ENCODE data around the gene P2RX6.

The P2RX6 gene

GRCh38 chr22:21026783-21027692 lies 12.1 kb downstream of the P2RX6 start:
- no peak for TF ChIP-seq CTCF (IDR thresholded peaks at IDR 0.05; ENCODE audit: borderline replicate concordance, insufficient read depth, low read depth, low read length)
- H3K4me3 ChIP-seq (ENCODE audit: low read depth, low read length): no peak overlapping the region

GRCh38 chr22:21028277-21029251 lies 13.6 kb downstream of the P2RX6 start:
- TF ChIP-seq CTCF (IDR thresholded peaks at IDR 0.05; ENCODE audit: borderline replicate concordance, insufficient read depth, low read depth, low read length): no peak

GRCh38 chr22:21029486-21030025 lies 14.6 kb downstream of the P2RX6 start:
- no peak overlapping the region for H3K4me3 ChIP-seq (ENCODE audit: low read depth, low read length)
- no peak for TF ChIP-seq CTCF (IDR thresholded peaks at IDR 0.05; ENCODE audit: borderline replicate concordance, insufficient read depth, low read depth, low read length)

More at GRCh38 chr22:21028277-21029251, 13.6 kb downstream of the P2RX6 start:
- no peak overlapping the region for H3K4me3 ChIP-seq (ENCODE audit: low read depth, low read length)

GRCh38 chr22:21030032-21030431 lies 15.1 kb downstream of the P2RX6 start:
- TF ChIP-seq CTCF (IDR thresholded peaks at IDR 0.05; ENCODE audit: borderline replicate concordance, insufficient read depth, low read depth, low read length): no peak
- no peak overlapping the region for H3K4me3 ChIP-seq (ENCODE audit: low read depth, low read length)

GRCh38 chr22:21030621-21031544 lies 15.9 kb downstream of the P2RX6 start:
- TF ChIP-seq CTCF (IDR thresholded peaks at IDR 0.05; ENCODE audit: borderline replicate concordance, insufficient read depth, low read depth, low read length): no peak
- no peak overlapping the region for H3K4me3 ChIP-seq (ENCODE audit: low read depth, low read length)

- H3K4me3 ChIP-seq (ENCODE audit: low read depth, low read length): no peak overlapping the region
- TF ChIP-seq CTCF (IDR thresholded peaks at IDR 0.05; ENCODE audit: borderline replicate concordance, insufficient read depth, low read depth, low read length): no peak
These were observed 16.6 kb downstream of the P2RX6 start for GRCh38 chr22:21031545-21032036.

Measured in GM12875 (cell line).